Retina (tissue), 1 donor: ENCODE measurements around the gene MMP28.

Source experiments
- DNase-seq: peaks from one replicate; pipeline ENCODE4 v3.0.0-alpha.2; 2016

The MMP28 gene

GRCh38 chr17:35795007-35795870 is at the start of gene MMP28:
Gene MMP28, minus strand, starts transcription at chr17:35795641. Its CDS starts 264 bp downstream, at chr17:35795377.
- peak; percentile 81 for DNase-seq

- DNase-seq, result no peak
Observed at GRCh38 chr17:35844547-35844946, 49.1 kb upstream of the MMP28 start.

- no peak for DNase-seq
Observed at GRCh38 chr17:35843698-35844097, 48.3 kb upstream of the MMP28 start.

- DNase-seq, result no peak
Observed at GRCh38 chr17:35842239-35842638, 46.8 kb upstream of the MMP28 start.

- no peak for DNase-seq
Observed at GRCh38 chr17:35841505-35841904, 46.1 kb upstream of the MMP28 start.

GRCh38 chr17:35841101-35841500 is 45.7 kb upstream of the MMP28 start:
- DNase-seq, result no peak

- no peak for DNase-seq
Observed at GRCh38 chr17:35825206-35825605, 29.8 kb upstream of the MMP28 start.

- no peak for DNase-seq
Observed at GRCh38 chr17:35821308-35821707, 25.9 kb upstream of the MMP28 start.

GRCh38 chr17:35819455-35819854 is 24.0 kb upstream of the MMP28 start:
- no peak for DNase-seq

- no peak for DNase-seq
Observed at GRCh38 chr17:35817196-35817595, 21.8 kb upstream of the MMP28 start.

- no peak for DNase-seq
Observed at GRCh38 chr17:35816723-35817122, 21.3 kb upstream of the MMP28 start.

- no peak for DNase-seq
Observed at GRCh38 chr17:35812456-35812855, 17.0 kb upstream of the MMP28 start.

- no peak for DNase-seq
Observed at GRCh38 chr17:35811759-35812158, 16.3 kb upstream of the MMP28 start.

GRCh38 chr17:35809855-35810461 is 14.5 kb upstream of the MMP28 start:
- no peak for DNase-seq

GRCh38 chr17:35808962-35809854 is 13.8 kb upstream of the MMP28 start, which contains the start of gene TAF15:
Gene TAF15, plus strand, starts transcription at chr17:35809484. Its CDS starts 86 bp downstream, at chr17:35809570.
- peak; percentile 99 for DNase-seq

- no peak for DNase-seq
Observed at GRCh38 chr17:35808240-35808961, 13.0 kb upstream of the MMP28 start.

- no peak for DNase-seq
Observed at GRCh38 chr17:35807371-35808144, 12.1 kb upstream of the MMP28 start.

- DNase-seq, result peak; percentile 74
Observed at GRCh38 chr17:35804658-35805192, 9.3 kb upstream of the MMP28 start.

GRCh38 chr17:35801583-35802224 is 6.3 kb upstream of the MMP28 start:
- no peak for DNase-seq

GRCh38 chr17:35799942-35800341 is 4.5 kb upstream of the MMP28 start:
- no peak for DNase-seq

GRCh38 chr17:35797918-35798317 is 2.5 kb upstream of the MMP28 start:
- DNase-seq, result no peak
